ENCODE measurements around the gene LRRK1. TPM values are rescaled to one million over a fixed set of nuclear protein-coding genes. Genes with fewer than 3 reads are reported as not detected.

The LRRK1 gene
- polyA plus RNA-seq, 2 of the 4 experiments (the other 2 are of a cell fraction), result 12.2 to 17.7 TPM

DNA sequence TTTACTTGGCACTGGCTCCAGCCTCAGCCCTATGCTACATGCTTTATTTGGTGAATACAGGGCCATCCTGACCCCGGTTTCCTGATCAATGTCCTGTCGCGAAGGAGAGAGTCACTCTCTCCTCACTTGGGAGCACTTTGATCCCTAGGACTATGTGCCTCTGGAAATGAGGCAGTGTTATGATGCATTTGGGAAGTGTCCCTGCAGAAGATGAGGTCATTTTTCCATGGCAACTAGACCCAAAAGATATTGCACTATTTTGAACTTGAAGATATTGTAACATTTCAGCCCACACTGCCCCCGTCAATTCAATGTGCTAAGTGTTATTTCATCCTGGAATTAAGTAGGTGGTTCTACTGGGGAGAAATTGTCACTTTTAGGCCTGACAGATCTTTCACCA, 68.0 kb downstream of the LRRK1 start (continued):
- TF ChIP-seq, protein P1, sequence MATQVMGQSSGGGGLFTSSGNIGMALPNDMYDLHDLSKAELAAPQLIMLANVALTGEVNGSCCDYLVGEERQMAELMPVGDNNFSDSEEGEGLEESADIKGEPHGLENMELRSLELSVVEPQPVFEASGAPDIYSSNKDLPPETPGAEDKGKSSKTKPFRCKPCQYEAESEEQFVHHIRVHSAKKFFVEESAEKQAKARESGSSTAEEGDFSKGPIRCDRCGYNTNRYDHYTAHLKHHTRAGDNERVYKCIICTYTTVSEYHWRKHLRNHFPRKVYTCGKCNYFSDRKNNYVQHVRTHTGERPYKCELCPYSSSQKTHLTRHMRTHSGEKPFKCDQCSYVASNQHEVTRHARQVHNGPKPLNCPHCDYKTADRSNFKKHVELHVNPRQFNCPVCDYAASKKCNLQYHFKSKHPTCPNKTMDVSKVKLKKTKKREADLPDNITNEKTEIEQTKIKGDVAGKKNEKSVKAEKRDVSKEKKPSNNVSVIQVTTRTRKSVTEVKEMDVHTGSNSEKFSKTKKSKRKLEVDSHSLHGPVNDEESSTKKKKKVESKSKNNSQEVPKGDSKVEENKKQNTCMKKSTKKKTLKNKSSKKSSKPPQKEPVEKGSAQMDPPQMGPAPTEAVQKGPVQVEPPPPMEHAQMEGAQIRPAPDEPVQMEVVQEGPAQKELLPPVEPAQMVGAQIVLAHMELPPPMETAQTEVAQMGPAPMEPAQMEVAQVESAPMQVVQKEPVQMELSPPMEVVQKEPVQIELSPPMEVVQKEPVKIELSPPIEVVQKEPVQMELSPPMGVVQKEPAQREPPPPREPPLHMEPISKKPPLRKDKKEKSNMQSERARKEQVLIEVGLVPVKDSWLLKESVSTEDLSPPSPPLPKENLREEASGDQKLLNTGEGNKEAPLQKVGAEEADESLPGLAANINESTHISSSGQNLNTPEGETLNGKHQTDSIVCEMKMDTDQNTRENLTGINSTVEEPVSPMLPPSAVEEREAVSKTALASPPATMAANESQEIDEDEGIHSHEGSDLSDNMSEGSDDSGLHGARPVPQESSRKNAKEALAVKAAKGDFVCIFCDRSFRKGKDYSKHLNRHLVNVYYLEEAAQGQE (IDR thresholded peaks at IDR 0.05), result no peak

DNA sequence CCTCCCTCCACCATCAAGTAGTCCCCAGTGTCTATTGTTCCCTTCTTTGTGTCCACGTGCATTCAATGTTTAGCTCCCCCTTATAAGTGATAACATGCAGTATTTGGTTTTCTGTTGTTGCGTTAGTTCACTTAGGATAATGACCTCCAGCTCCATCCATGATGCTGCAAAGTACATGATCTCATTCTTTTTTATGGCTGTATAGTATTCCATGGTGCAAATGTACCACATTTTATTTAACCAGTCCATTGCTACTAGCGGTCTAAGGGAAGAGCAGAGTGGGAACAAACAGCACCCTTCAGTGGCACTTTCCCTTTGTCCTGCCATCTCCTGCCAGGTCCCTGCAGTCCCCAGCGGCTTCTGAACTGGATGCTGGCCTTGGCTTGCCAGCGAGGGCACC, 69.1 kb downstream of the LRRK1 start:
- CTCF ChIA-PET, result interaction anchor here (0.6 to 8.3 kb wide), 3 partner anchors 20 to 27 kb away, joined by 3 to 76 read pairs (median 6); no protein-coding TSS in a partner anchor
- POLR2A ChIA-PET, result no interaction called here
- 93% methylated on average over 5 of the region's 5 CpGs for WGBS (ENCODE audit: missing lambda C conversion rate)

DNA sequence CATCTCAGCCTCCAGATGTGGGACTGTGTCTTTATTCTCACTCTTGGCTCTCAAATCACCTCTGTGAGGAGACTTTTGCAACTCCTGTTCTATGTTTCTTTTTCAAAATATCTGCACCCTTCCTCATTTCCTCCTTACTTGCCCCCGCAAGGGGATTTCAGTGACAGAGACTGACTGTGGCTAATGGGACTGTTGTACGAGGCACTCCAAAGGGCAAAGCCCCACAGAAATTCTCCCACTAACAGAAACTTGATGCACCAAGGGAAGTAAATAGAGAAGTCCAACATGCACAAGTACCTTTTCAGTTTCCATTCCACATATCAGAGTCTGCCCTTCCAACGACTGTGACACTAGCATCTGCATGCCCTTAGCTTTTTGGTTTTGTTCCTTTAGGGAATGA, 69.7 kb downstream of the LRRK1 start:
- TF ChIP-seq RCOR1 (IDR thresholded peaks at IDR 0.05; ENCODE audit: low read depth, low read length), result no peak
- FAIRE-seq (no peak), ATAC-seq (no peak), DNase-seq (ENCODE audit: low read depth in 1 of 2, low spot score in 1 of 2) (no peak)
- H3K4me1 ChIP-seq, result peaks cover 23% of the 10 kb centered on the region
- no peak overlapping the region for H3K27ac ChIP-seq
- 89% methylated on average over 3 of the region's 3 CpGs for WGBS (ENCODE audit: missing lambda C conversion rate)
- H3K4me2 ChIP-seq, result no peak overlapping the region
- ChIA-PET POLR2A (no interaction called here), CTCF (interaction anchor here (0.6 to 8.3 kb wide), 3 partner anchors 20 to 27 kb away, joined by 3 to 76 read pairs (median 6); no protein-coding TSS in a partner anchor)
- H3K9me3 ChIP-seq, result no peaks in the 10 kb centered on the region
- H3K4me3 ChIP-seq, result no peak overlapping the region

More for the DNA sequence above, 69.1 kb downstream of the LRRK1 start:
- FAIRE-seq (no peak), DNase-seq (ENCODE audit: low read depth in 1 of 2, low spot score in 1 of 2) (no peak), ATAC-seq (no peak)
- Histone ChIP-seq H3K4me2 (no peak overlapping the region), H3K4me3 (no peak overlapping the region), H3K9me3 (no peaks in the 10 kb centered on the region), H3K27ac (no peak overlapping the region), H3K4me1 (peaks cover 23% of the 10 kb centered on the region)
- TF ChIP-seq CHD2 (IDR thresholded peaks at IDR 0.05; ENCODE audit: low read length, partially characterized antibody) (no peak), CBX8 (IDR thresholded peaks at IDR 0.05) (no peak), HOXB13 (CRISPR knock-in tag; IDR thresholded peaks at IDR 0.05; ENCODE audit: low read depth) (no peak), TP53 (CRISPR knock-in tag; IDR thresholded peaks at IDR 0.05) (no peak), HOXB5 (CRISPR knock-in tag; IDR thresholded peaks at IDR 0.05) (no peak), SMC3 (IDR thresholded peaks at IDR 0.05) (no peak), MYC (IDR thresholded peaks at IDR 0.05; ENCODE audit: borderline replicate concordance, low read length) (no peak), FOSL2 (IDR thresholded peaks at IDR 0.05) (no peak), FOSL2 (CRISPR knock-in tag; IDR thresholded peaks at IDR 0.05) (no peak), CBX2 (IDR thresholded peaks at IDR 0.05; ENCODE audit: borderline replicate concordance, low read depth) (no peak), ESRRA (IDR thresholded peaks at IDR 0.05; ENCODE audit: borderline replicate concordance, low read length) (no peak), FOSB (CRISPR knock-in tag; IDR thresholded peaks at IDR 0.05) (no peak), RNF2 (IDR thresholded peaks at IDR 0.05; ENCODE audit: borderline replicate concordance, low read depth) (no peak), ZNF302 (CRISPR knock-in tag; IDR thresholded peaks at IDR 0.05) (no peak), NFE2L2 (conservative IDR thresholded peaks at IDR 0.05; ENCODE audit: low read length) (no peak), CEBPB (IDR thresholded peaks at IDR 0.05) (no peak), EP300 (IDR thresholded peaks at IDR 0.05) (no peak), GATA3 (IDR thresholded peaks at IDR 0.05; ENCODE audit: borderline replicate concordance) (no peak)
- TF ChIP-seq, protein P2, sequence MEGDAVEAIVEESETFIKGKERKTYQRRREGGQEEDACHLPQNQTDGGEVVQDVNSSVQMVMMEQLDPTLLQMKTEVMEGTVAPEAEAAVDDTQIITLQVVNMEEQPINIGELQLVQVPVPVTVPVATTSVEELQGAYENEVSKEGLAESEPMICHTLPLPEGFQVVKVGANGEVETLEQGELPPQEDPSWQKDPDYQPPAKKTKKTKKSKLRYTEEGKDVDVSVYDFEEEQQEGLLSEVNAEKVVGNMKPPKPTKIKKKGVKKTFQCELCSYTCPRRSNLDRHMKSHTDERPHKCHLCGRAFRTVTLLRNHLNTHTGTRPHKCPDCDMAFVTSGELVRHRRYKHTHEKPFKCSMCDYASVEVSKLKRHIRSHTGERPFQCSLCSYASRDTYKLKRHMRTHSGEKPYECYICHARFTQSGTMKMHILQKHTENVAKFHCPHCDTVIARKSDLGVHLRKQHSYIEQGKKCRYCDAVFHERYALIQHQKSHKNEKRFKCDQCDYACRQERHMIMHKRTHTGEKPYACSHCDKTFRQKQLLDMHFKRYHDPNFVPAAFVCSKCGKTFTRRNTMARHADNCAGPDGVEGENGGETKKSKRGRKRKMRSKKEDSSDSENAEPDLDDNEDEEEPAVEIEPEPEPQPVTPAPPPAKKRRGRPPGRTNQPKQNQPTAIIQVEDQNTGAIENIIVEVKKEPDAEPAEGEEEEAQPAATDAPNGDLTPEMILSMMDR (IDR thresholded peaks at IDR 0.05), result no peak
- TF ChIP-seq, protein P3, sequence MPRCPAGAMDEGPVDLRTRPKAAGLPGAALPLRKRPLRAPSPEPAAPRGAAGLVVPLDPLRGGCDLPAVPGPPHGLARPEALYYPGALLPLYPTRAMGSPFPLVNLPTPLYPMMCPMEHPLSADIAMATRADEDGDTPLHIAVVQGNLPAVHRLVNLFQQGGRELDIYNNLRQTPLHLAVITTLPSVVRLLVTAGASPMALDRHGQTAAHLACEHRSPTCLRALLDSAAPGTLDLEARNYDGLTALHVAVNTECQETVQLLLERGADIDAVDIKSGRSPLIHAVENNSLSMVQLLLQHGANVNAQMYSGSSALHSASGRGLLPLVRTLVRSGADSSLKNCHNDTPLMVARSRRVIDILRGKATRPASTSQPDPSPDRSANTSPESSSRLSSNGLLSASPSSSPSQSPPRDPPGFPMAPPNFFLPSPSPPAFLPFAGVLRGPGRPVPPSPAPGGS (IDR thresholded peaks at IDR 0.05), result no peak
- TF ChIP-seq, protein P4, sequence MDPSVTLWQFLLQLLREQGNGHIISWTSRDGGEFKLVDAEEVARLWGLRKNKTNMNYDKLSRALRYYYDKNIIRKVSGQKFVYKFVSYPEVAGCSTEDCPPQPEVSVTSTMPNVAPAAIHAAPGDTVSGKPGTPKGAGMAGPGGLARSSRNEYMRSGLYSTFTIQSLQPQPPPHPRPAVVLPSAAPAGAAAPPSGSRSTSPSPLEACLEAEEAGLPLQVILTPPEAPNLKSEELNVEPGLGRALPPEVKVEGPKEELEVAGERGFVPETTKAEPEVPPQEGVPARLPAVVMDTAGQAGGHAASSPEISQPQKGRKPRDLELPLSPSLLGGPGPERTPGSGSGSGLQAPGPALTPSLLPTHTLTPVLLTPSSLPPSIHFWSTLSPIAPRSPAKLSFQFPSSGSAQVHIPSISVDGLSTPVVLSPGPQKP (IDR thresholded peaks at IDR 0.05; ENCODE audit: low read depth, low read length), result no peak

All from A549 (cell line).